Upper lobe of left lung (tissue), 6 donors: ENCODE results near the gene IFI6. TPM values are rescaled to one million over a fixed set of nuclear protein-coding genes. Genes with fewer than 3 reads are reported as not detected.
"Not testable (repeated sequence)": the region's sequence is repeated elsewhere in the genome, so short reads cannot be mapped to it uniquely, and the experiment has no call there.

Experiments used
- ATAC-seq, 2 donors: fragments of 200-7000 bp; cut with Tn5 transposase; one replicate each; pipeline ENCODE4 v1.9.1; 2022; ENCODE audit warnings: mild to moderate bottlenecking in 2 of 2, moderate library complexity in 2 of 2; ENCODE audit not compliant: low FRiP score in 2 of 2
- DNase-seq, 2 donors: peaks; one replicate each; pipeline ENCODE4 v3.0.0-alpha.2; 2019 to 2020
- H3K27ac ChIP-seq, 4 donors: fragments of 200-600 bp; sonication (generic); one replicate each; pipeline ENCODE4 v1.5.1; 2016 to 2019
- H3K27me3 ChIP-seq, 4 donors: fragments of 200-600 bp; sonication (generic); one replicate each; pipeline ENCODE4 v1.5.1; 2017 to 2019
- H3K36me3 ChIP-seq, 4 donors: fragments of 200-600 bp; sonication (generic); one replicate each; pipeline ENCODE4 v1.5.1; 2016 to 2019
- H3K4me1 ChIP-seq, 4 donors: fragments of 200-600 bp; sonication (generic); one replicate each; pipeline ENCODE4 v1.5.1; 2018 to 2019
- H3K4me3 ChIP-seq, 4 donors: fragments of 200-600 bp; sonication (generic); one replicate each; pipeline ENCODE4 v1.5.1; 2017 to 2019; ENCODE audit warnings: mild to moderate bottlenecking in 2 of 4, moderate library complexity in 1 of 4
- H3K9me3 ChIP-seq, 4 donors: fragments of 200-600 bp; sonication (generic); one replicate each; pipeline ENCODE4 v1.5.1; 2018 to 2019
- EP300 ChIP-seq, 4 donors: sonication (generic); formaldehyde crosslinking; IDR thresholded peaks; one replicate each; pipeline ENCODE4 v1.5.1; 2017; ENCODE audit warnings: antibody characterized with exemption in 4 of 4, control low read depth in 2 of 4
- POLR2A ChIP-seq, 4 donors: fragments of 450-650 bp; IDR thresholded peaks; one replicate each; pipeline ENCODE4 v1.5.1; 2016 to 2017; ENCODE audit warnings: antibody characterized with exemption in 4 of 4, mild to moderate bottlenecking in 2 of 4
- POLR2AphosphoS5 ChIP-seq, 2 donors: sonication (generic); formaldehyde crosslinking; IDR thresholded peaks; one replicate each; pipeline ENCODE4 v1.5.1; 2017; ENCODE audit warnings: antibody characterized with exemption in 2 of 2
- WGBS, 2 donors: methylation state at CpG; one replicate each; pipeline ENCODE4 v1.1.5; 2017 to 2018; 5-methylcytosine and 5-hydroxymethylcytosine counted together
- total RNA-seq, 6 donors: library from RNA; depleted of rRNA in 4 of 6; stranded (reverse); fragments of >200 nt in 4 of 6; gene quantifications; one replicate each; pipeline versions ENCODE4 v1.1.0 to v1.2.1, GENCODE V29; 2016 to 2021
- TF ChIP-seq, protein P1 (sequence below), 6 experiments: fragments of 450-650 bp in 4 of 6; fragments of 200-600 bp in 2 of 6; sonication (generic) in 2 of 6; IDR thresholded peaks; one replicate each; pipeline ENCODE4 v1.5.1; 2016 to 2019; ENCODE audit warnings: antibody characterized with exemption in 6 of 6
- donor health status: DM: no; HTN: no; CAD: no; lungs with moderate emphysema.
- donor health status: DM: no; HTN: yes; CAD: no; lungs with severe emphysema.

IFI6 gene
- total RNA-seq, 6 donors from 2014 or later = 43.0 to 436 (median 277) TPM

- WGBS, 2 donors = 39 to 42% methylated on average over 4 to 5 of the region's 5 CpGs
- Histone ChIP-seq H3K27me3 (no peaks in the 10 kb centered on the region), H3K9me3 (no peaks in the 10 kb centered on the region), H3K4me1 (peaks cover 70 to 93% (median 85%) of the 10 kb centered on the region in 4 donors), H3K27ac (peak overlapping the region; percentile 92 to 98 (median 95)), H3K36me3 (no peaks in the 10 kb centered on the region), H3K4me3 (peak overlapping the region in 3 of 4 donors; percentile 5 to 54 (median 7))
- TF ChIP-seq POLR2A (IDR thresholded peaks at IDR 0.05) = peak in 1 of 4 donors; percentile 43
- TF ChIP-seq, protein P1, sequence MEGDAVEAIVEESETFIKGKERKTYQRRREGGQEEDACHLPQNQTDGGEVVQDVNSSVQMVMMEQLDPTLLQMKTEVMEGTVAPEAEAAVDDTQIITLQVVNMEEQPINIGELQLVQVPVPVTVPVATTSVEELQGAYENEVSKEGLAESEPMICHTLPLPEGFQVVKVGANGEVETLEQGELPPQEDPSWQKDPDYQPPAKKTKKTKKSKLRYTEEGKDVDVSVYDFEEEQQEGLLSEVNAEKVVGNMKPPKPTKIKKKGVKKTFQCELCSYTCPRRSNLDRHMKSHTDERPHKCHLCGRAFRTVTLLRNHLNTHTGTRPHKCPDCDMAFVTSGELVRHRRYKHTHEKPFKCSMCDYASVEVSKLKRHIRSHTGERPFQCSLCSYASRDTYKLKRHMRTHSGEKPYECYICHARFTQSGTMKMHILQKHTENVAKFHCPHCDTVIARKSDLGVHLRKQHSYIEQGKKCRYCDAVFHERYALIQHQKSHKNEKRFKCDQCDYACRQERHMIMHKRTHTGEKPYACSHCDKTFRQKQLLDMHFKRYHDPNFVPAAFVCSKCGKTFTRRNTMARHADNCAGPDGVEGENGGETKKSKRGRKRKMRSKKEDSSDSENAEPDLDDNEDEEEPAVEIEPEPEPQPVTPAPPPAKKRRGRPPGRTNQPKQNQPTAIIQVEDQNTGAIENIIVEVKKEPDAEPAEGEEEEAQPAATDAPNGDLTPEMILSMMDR (IDR thresholded peaks at IDR 0.05) = peak in 3 of 6 experiments; percentile 14 to 42 (median 38)
- peak; percentile 67 to 99 (median 90) for TF ChIP-seq EP300 (IDR thresholded peaks at IDR 0.05)
- TF ChIP-seq POLR2AphosphoS5 (IDR thresholded peaks at IDR 0.05) = peak; percentile 85 to 91
- ATAC-seq = peak; percentile 61 to 62
- DNase-seq = peak in 1 of 2 donors; percentile 82
Observed at GRCh38 chr1:27630859-27631491, 41.0 kb downstream of the IFI6 start.

GRCh38 chr1:27628712-27629111 lies 43.3 kb downstream of the IFI6 start:
- H3K27ac ChIP-seq = peak overlapping the region; percentile 92 to 98 (median 95)
- WGBS, 2 donors = 47 to 51% methylated on average over 3 of the region's 3 CpGs
- peaks cover 0 to 10% (median 4%) of the 10 kb centered on the region in 4 donors for H3K36me3 ChIP-seq
- H3K9me3 ChIP-seq = no peaks in the 10 kb centered on the region
- no peak overlapping the region for H3K4me3 ChIP-seq
- TF ChIP-seq EP300 (IDR thresholded peaks at IDR 0.05) (no peak), POLR2AphosphoS5 (IDR thresholded peaks at IDR 0.05) (no peak), POLR2A (IDR thresholded peaks at IDR 0.05) (no peak)
- TF ChIP-seq, protein P1 (IDR thresholded peaks at IDR 0.05) = no peak
- H3K27me3 ChIP-seq = no peaks in the 10 kb centered on the region
- H3K4me1 ChIP-seq = peaks cover 69 to 84% (median 79%) of the 10 kb centered on the region in 4 donors
- DNase-seq (no peak), ATAC-seq (no peak)

DNA sequence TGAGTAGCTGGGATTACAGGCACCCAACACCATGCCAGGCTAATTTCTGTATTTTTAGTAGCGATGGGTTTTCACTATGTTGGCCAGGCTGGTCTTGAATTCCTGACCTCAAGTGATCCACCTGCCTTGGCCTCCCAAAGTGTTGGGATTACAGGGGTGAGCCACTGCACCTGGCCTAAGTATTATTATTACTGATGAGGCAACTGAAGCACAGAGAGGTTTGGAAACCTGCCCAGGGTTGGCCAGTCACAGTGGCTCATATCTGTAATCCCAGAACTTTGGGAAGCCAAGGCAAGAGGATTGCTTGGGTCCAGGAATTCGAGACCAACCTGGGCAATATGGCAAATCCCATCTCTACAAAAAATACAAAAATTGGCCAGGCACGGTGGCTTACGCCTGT lies 44.3 kb downstream of the IFI6 start:
- H3K27ac ChIP-seq = peak overlapping the region; percentile 72 to 98 (median 95)
- WGBS, 2 donors = 93 to 94% methylated on average over 4 of the region's 4 CpGs
- not testable (repeated sequence) for ATAC-seq

DNA sequence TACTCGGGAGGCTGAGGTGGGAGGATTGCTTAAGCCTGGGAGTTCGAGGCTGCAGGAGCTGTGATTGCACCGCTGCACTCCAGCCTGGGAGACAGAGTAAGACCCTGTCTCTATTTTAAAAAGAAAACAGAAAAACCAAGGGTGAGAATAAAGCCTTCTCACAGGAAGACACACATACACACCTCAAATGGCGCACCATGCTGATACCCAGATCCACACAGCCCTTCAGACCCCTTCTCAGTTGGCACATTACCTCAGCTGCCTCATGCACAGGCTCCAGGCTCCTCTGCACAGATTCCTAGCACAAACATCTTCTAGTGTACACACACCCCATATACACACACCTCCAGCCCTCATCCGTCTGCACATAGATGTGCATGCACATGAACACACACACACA lies 44.9 kb downstream of the IFI6 start:
- DNase-seq = peak in 1 of 2 donors; percentile 21
- ATAC-seq = no peak
- peaks cover 0 to 18% (median 6%) of the 10 kb centered on the region in 4 donors for H3K36me3 ChIP-seq
- TF ChIP-seq POLR2AphosphoS5 (IDR thresholded peaks at IDR 0.05) = no peak
- TF ChIP-seq, protein P1 (IDR thresholded peaks at IDR 0.05) = no peak
- no peak for TF ChIP-seq POLR2A (IDR thresholded peaks at IDR 0.05)
- TF ChIP-seq EP300 (IDR thresholded peaks at IDR 0.05) = no peak
- peaks cover 56 to 82% (median 69%) of the 10 kb centered on the region in 4 donors for H3K4me1 ChIP-seq
- peak overlapping the region; percentile 72 to 98 (median 95) for H3K27ac ChIP-seq
- H3K4me3 ChIP-seq = no peak overlapping the region
- WGBS, 2 donors = 77 to 87% methylated on average over 5 of the region's 5 CpGs
- no peaks in the 10 kb centered on the region for H3K27me3 ChIP-seq
- no peaks in the 10 kb centered on the region for H3K9me3 ChIP-seq

More for the DNA sequence above, 44.3 kb downstream of the IFI6 start:
- H3K27me3 ChIP-seq, H3K4me3 ChIP-seq, H3K9me3 ChIP-seq: not testable (repeated sequence)
- DNase-seq = peak in 1 of 2 donors; percentile 16
- peaks cover 0 to 18% (median 6%) of the 10 kb centered on the region in 4 donors for H3K36me3 ChIP-seq
- H3K4me1 ChIP-seq = peaks cover 63 to 82% (median 75%) of the 10 kb centered on the region in 4 donors

- WGBS, 2 donors = 65 to 80% methylated on average over 9 to 10 of the region's 11 CpGs
- H3K27me3 ChIP-seq = no peaks in the 10 kb centered on the region
- DNase-seq (peak in 1 of 2 donors; percentile 72), ATAC-seq (peak; percentile 37 to 69)
- peaks cover 0 to 18% (median 6%) of the 10 kb centered on the region in 4 donors for H3K36me3 ChIP-seq
- peak overlapping the region; percentile 72 to 98 (median 95) for H3K27ac ChIP-seq
- peaks cover 58 to 82% (median 70%) of the 10 kb centered on the region in 4 donors for H3K4me1 ChIP-seq
- H3K4me3 ChIP-seq = peak overlapping the region in 3 of 4 donors; percentile 2 to 26 (median 10)
- TF ChIP-seq EP300 (IDR thresholded peaks at IDR 0.05) = peak in 2 of 4 donors; percentile 77 to 85
- TF ChIP-seq POLR2A (IDR thresholded peaks at IDR 0.05) = peak in 1 of 4 donors; percentile 45
- TF ChIP-seq POLR2AphosphoS5 (IDR thresholded peaks at IDR 0.05) = peak; percentile 76 to 86
- TF ChIP-seq, protein P1 (IDR thresholded peaks at IDR 0.05) = no peak
- no peaks in the 10 kb centered on the region for H3K9me3 ChIP-seq
Observed at GRCh38 chr1:27626031-27626935, 45.7 kb downstream of the IFI6 start.
